NT2/D1 (cell line): ENCODE results near the gene ZEB2.

Experiments
- YY1 ChIP-seq: IDR thresholded peaks from 2 replicates; pipeline ENCODE4 v1.6.1; 2011; ENCODE audit not compliant: insufficient read length, insufficient read depth
- ZNF274 ChIP-seq: IDR thresholded peaks from 2 replicates; pipeline ENCODE4 v1.6.1; 2011; ENCODE audit warnings: mild to moderate bottlenecking, low read depth, low read length

DNA sequence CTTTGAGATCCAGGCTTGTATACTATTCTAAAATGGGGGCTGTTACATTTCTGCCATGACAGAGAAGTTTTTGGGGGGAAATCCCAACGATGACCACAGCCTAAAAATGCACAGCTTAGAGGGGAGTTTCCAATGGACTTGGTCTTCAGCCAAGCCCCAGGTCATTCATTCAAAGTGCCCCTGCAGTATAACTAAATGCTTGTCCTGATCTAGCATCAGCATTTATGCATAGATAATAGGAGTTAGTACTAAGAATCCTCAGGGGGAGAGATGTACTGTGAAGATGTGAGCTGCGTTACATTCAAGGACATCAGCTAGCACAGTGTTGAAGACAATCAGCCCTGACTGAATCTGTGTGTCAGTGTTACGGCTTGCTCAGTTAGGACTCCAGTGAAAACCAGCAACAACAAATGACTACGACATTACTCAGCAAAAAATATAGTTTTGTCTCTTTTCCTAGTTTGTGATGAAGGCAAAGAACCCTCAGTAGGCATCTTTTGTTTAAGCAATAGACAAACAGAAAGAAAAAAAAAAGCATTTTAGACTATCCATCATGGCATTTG lies 160.9 kb downstream of the ZEB2 start:
- TF ChIP-seq ZNF274, result no peak
- TF ChIP-seq YY1, result no peak
